Right renal pelvis (tissue), 4 donors: ENCODE results near the gene SYT1. TPM values are rescaled to one million over a fixed set of nuclear protein-coding genes. Genes with fewer than 3 reads are reported as not detected.
A peak's percentile ranks its signal among the peaks of the same experiment; 100 is the strongest.

Experiments
- DNase-seq, 4 donors: peaks; one replicate each; pipeline ENCODE4 v3.0.0-alpha.2; 2013; ENCODE audit warnings: low read depth in 4 of 4, low spot score in 3 of 4, missing footprints in 1 of 4
- polyA plus RNA-seq, 4 donors: library from polyadenylated mRNA; unstranded; fragments of 120-200 nt; gene quantifications; one replicate each; pipeline ENCODE4 v1.2.1, GENCODE V29; 2013; ENCODE audit not compliant: insufficient read length in 4 of 4

The SYT1 gene
- polyA plus RNA-seq, 4 donors = 17.0 to 25.3 (median 24.8) TPM

DNA sequence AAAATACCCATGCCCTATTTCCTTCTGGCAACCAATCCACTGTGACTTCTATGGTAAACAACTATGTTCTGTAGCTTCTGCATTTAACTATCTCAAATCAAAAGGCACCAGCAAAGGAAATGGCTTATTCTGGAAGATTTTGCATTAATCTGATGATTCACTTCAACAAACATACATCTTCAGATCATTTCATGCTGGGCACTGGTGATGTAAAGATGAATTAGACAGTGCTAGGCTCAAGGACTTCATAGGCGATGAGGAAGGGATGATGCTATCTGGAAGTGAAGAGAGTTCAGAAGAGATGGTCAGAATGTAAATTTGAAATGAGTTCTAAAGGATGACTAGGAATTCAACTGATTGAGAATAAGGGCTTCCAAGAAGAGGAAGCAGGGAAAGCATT lies 462.9 kb downstream of the SYT1 start:
- DNase-seq = no peak

DNA sequence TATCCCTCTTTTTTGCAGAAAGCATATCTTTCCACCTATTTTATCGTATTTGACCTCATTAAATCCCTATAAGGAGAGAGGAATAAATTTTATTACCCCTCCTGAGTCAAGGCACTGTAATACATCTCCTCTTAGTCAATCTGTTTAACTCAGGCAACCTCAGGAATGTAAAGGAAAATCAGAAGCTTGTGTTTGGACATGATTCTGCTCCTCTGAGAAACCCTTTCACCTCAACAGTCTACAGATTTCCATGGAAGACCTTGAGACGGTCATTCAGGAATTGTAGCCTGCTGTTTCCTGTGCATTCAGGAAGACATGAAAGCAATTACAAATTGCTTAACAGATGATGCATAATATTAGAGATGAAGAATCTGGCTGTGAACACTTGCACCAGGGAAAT lies 465.4 kb downstream of the SYT1 start:
- DNase-seq = no peak

DNA sequence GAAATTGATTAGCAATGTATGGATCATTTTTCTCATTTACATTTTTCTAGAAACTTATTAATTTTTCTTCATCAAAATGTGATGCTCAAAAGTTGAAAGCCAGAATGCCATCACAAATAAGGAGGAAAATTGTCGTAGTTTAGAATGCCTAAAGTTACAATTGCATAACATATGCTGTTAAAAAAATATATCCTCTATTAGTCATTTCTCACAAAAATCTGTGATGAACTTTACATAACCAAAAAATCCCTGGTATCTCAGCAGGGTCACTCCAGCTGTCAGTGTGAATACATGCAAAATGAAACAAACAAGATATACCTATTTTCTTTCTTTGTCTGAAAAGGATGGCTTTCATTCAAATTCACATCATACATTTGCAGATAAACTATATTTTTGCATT lies 467.3 kb downstream of the SYT1 start:
- DNase-seq = no peak

DNA sequence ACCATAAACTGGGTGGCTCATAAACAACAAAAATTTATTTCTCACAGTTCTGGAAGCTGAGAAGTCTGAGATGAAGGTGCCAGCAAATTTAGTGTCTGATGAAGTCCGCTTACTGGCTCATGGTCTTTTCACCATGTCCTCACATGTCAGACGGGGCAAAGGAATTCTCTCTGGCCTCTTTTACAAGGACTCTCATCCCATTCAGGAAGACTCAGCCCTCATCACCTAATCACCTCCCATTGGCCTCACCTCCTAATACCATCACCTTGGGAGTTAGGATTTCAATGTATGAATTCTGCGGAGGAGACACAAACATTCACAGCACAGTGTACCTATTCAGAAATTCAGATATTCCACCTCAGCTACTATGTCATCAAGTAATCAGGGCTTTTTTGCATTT lies 468.6 kb downstream of the SYT1 start:
- no peak for DNase-seq

DNA sequence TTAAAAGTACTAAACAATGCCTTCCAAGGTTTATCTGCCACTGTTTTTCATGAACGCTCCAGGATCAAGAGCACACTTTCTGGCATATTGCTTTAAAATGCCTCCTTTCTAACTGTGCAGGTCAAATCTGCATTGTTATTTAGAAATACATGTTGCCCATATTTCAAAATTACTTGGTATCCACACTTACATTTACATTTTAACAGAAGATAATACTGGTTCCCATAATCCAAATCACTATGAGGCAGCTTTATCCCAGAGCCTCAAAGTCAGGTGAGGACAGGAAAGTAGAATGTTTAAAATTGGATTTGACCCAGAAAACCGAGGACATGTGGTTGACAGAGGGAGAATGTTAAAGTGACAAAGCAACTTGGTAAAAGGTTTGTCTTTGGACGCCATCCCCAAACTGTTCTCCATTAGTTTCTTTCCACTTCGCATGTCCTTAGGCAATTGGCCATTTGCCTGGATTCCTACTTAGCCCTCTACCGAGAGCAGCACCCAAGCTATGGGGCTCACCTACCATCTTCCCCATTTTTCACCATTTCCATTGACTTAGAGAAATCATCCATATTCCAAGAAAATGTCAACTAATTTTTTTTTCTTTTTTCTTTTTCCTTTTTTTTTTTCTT lies 473.2 kb downstream of the SYT1 start:
- no peak for DNase-seq

DNA sequence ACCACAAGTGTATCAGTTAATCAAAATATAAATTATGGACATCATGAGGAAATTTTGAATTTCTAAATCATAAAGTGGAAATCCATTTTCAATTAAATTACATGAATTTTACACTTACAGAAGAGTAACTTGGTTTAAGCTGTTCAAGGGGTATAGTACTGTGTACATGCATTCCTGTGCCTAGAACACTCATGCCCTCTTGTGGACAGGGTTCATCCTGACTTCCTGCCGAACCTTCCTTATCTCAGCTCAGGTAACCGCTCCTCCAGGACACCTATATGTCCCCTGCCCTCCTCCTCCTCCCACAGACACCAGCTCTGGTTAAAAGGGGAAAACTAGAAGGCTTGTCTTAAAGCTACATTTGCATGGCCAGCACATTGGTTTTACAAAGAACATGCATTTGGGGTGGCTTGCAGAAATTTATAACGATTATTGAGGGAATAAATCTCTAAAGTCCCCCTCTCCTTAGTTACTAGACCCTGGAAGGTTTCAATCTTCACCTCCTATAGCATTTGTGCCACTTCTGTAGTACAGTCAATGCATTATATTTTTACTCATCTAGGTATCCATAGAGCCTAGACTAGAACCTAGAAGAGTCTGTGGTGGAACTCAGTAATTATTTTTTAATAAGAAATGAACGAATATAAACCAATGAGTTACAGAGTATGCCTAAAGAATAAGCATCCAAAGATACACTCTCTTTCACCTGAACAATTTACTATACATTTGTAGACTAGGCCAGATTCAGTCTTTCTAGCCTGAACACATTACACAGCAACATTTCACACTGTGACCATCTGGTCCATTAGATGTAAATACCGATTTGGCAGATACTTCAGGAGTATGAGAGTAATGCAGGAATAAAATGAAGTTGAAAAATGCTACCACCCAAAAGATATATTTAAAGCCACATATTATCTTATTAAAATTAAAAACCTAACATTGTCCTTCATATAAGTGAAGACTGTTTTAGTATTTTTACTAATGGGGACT lies 480.6 kb downstream of the SYT1 start:
- peak in 3 of 4 donors; percentile 10 to 13 (median 13) for DNase-seq

DNA sequence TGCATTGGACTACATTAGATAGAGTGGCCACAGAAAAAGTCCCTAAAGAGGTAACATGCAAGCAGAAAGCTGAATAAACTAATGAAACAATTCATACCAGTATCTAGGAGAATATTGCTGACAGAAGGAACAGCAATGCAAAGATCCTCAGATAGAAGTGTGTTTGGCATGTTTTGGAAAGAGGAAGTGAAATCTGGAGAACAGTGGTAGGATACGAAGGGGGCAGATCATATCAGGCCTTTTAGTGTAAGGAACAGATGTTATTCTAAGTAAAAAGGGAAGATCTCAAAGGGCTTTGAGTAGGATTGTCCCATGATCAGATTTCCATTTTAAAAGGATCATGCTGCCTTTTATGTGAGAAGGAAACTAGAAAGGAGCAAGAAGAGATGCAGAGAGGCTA lies 483.3 kb downstream of the SYT1 start:
- DNase-seq = no peak

DNA sequence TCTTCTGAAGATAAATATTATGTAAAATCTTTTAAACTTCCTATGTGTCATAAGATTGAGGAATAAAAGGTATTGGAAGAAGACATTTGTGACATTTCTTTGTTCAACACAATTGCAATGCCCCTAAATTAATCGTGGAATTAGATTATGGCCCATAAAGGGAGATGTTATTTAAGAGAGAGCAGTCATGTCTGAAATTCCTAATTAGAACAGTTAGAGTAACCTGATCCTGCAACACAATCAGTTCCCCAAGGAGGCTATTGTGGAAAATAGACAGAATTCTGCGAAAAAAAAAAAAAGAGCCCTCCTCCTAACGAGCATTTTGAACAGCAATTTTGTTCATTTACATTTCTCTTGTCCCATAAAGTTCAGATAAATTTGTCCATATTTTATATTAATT lies 486.7 kb downstream of the SYT1 start:
- DNase-seq = no peak

DNA sequence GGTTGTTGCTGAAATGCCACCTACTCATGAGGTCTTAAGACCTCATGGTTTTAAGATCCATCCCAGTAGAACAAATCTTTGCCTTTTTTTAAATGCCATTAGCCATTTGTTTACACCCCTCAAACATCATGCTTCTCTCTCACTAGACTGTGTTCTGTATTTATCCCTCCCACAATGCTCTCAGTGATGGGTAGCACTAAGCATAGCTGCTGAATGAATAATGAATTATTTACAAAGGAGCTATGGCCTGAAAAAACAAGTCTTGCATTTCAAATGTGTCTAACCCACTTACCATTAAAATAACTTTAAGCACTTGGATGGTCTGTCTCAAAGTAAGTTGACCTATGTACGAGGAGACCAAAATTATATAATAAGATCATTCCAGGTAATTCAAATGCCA lies 491.6 kb downstream of the SYT1 start:
- no peak for DNase-seq

DNA sequence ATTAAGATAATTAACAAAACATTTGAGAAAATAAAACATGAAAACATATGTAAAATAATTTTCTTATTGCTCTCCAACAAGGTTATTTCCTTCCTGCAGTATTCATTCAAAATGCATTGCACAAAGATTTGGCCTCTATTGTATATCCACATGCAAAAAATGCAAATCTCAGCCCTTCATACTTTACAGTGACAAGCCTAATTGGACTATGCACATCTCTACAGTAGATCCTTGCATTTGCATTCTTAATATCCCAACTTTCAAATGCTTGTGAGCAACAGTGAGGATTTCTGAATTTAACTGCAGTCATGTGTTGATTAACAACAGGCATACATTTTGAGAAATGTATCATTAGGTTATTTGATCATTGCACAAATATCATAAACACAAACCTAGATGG lies 492.5 kb downstream of the SYT1 start:
- no peak for DNase-seq

DNA sequence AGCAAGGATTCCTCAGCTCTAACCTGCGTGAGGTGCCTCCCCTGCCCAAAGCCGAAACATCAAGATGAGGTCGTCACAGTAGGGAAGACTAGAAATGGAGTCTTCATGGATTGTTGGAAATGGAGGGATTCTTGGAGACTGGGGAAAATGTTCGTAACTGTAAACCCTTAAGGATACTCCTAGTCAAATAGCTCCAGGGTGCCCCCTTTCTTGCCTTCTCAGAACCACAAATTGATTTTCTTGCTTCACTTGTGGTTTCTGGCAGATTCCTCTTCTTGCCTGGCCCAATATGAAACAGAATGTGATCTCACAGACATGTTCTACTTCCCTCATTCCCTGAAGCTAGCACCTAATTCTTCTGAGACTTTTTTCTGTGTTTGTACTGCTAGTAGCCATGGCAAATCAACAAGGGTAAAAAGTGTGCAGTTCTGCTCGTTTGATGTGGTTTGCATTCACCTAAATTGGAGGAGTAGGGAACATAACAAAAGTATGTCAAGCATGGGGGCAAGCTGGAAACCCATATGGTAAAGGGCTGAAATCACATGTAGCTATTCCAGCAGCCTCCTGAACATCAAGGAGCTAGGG lies 494.2 kb downstream of the SYT1 start:
- DNase-seq = no peak

DNA sequence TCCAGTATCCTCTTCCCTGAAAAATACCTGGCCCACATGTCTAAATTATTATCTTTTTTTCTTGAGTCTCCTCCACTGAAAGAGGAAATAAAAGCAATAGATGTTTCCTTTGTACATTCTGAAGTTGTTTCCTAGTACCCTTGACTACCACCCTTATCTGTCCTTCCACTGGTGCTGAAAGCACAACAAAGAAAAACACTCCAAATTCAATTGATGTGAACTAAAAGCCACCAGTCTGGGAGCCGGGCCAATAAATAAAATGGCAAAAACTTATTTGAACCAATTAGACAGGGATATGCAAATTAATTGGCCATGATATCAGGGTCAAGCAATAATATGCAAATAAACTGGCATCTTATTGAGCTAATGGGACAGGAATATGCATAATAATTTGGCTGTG lies 495.7 kb downstream of the SYT1 start:
- no peak for DNase-seq

DNA sequence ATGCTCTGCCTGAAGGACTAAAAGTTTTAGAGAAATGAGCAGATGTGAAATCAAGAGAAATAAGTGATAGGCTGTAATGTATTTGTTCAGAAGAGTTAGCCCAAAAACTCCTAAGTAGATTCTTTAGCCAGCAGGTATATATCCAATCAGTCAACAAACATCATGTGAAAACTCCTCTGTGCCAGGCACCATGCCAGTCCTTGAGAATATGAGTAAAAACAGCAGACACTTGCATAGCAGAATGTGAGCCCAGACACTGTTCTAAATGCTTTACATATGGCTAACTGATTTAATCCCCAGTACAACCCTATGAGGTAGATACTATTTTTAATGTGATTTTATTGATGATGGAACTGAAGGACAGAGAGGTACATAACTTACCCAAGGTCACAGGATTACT lies 496.4 kb downstream of the SYT1 start:
- DNase-seq = no peak

DNA sequence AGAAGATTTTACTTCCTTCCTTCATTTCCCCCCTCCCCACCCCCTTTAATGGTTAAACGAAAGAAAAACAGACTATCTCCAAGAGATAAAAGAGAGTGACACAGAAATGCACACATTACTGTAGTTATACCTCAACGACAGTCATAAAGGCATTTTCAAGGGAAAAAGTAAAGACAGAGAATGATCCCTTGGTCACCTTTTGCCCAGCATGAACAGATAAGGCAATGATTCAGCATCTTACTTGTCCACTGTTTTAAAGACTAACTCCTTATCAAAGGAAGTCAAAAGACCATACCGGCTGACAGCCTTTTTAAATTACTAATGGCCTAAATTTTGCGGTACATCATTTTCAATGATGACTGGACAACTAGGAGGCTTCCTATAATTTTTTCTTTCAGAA lies 499.6 kb downstream of the SYT1 start:
- no peak for DNase-seq

DNA sequence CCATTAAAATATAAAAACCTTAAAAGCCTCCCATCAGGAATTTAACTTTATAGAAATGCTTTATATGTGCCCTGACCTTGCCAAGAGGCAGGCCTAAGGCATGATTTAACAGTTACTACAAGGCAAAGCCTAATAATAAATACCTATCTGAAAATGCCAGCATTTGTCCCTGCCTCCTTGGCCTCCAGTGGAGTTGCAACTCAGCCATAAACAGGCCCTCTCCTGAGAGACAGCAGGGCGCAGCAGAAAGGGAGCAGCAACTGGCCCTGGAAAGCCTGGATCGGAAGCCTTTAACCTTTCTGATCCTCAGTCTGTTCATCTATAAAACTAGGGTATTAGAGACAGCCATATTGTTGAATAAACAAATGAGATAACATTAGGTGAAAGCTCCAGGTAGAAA lies 501.8 kb downstream of the SYT1 start:
- DNase-seq = no peak

DNA sequence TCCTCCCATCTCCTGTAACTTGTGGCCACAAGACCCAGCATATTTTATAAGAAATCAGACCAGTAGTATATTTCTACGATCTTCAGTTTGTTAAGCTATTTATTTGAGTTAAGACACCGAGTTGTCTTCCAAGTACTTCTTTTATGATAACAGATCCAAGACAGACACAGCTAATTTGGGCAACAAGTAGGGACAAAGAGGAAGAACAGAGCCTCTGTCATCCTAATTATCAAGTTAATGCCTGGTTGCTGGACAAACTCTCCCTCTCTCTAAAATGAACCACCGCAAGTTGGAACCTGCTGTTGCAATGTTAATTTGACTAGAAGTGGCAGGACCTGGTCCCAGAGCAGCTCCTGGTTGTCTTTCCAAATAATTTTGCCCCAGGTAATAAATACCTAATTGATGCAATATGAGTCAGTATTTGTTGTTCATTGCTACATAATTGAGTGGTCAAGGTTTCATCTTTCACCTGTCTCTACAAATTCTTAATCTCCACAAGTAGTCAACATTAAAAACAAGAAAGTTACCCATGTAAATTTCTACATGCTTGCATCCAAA lies 502.5 kb downstream of the SYT1 start:
- no peak for DNase-seq

DNA sequence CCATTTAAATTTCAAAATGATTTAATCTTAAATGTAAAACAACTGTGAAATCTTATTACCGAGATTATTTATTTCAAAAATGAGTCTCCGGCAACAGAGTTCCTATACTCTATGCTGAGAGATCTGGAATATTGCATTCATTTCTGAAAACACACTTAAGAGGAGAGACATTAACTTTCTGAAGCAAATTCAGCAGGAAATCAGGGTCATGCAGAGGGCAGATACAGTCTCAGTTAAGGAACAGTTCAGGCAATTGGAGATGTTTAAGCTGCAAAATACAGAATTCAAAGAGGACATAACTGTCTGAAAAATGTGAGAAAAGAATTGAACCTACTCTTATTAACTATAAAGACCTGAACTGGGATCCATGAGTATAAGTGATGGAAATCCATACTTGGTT lies 505.4 kb downstream of the SYT1 start:
- no peak for DNase-seq

DNA sequence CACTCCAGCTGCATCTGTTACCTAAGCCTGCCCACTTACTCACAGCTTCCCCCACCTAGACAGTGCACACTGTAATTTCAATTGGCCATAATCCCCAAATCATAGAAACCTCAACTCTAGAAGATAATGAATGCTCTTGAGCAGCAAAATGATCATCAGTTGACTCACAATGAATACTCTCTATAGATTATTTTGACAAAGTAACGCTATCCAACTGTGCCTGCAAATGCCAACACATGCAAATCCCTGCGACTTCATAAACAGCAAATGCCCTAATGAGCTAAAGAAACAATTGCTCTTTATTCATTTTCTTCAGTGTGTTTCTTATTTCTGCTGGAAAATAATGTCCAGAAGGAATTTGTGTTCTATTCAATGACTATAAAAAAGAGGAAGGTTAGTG lies 506.7 kb downstream of the SYT1 start:
- no peak for DNase-seq

DNA sequence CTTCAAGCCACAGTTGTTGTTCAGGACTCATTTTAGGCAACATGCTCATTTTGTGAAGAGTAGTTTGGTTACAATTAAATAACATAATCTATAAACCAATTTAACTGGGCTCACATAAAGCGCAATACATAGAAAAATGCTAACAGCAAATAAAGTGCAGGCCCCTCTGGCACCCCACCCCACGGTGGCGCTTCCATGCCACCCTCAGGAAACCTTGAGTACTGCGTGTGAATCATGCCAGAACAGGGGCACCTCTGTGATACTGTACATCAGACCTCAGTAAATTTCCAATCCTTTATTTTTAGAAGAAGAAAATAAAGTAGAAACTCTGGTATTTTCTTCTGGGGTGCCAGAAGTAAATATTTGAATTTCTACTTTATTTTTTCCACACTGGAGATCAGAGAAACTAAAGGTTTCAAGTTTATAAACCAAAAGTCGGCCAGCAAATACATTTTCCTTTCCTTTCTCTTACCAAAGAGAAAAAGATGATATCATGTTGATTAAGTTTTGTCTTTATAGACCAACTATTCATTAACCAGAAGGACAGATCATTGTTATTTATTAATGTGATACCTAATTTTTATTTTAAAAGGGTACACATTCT lies 509.4 kb downstream of the SYT1 start:
- DNase-seq = no peak

DNA sequence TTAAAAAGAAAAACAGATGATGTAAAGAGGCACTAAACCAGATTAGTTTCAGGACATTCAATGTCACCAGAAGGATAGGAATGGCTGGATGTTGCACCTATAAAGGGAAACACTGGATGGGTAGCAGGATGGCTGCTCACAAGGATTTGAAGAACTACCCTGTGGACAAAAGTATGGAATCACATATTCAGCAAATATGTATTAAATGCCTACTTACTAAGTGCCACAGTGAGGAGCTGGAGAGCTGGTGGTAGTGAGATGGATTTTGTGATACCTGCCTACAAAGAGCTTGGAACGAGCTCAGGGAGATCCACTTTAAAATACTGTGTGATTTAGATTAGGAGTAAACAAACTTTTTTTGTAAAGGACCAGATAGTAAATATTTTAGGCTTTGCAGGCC lies 510.0 kb downstream of the SYT1 start:
- no peak for DNase-seq

DNA sequence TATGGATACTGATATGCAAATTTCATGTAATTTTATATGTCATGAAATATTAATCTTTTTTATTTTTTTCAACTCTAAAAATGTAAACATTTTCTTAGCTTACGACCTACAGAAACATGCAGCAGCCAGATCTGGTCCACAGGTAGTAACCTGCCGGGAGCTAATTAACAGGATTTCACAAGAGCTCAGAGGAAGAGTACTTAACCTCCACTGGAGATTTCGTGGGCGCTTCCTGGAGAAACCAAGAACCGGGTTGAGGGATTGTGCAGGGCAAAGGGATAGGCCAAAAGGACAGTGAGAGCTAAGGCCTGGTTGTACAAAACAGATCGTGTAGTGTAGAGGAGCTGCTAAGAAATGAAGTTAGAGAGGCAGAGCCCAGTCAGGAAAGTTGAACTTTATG lies 510.5 kb downstream of the SYT1 start:
- no peak for DNase-seq
